Neural cell (in vitro differentiated cells): ENCODE results near the gene CRIP1. TPM values are rescaled to one million over a fixed set of nuclear protein-coding genes. Genes with fewer than 3 reads are reported as not detected.

ENCODE experiments used
- H2AFZ ChIP-seq: fragments of 200-600, 300-800 bp; sonication (generic), shearing (Covaris generic); 2 replicates; pipeline ENCODE4 v1.6.0; 2014; ENCODE audit warnings: low read depth, mild to moderate bottlenecking, antibody characterized with exemption, low read length, moderate library complexity
- H3F3A ChIP-seq: fragments of 200-600 bp; shearing (Covaris generic); 2 replicates; pipeline ENCODE4 v1.6.1; 2016; ENCODE audit warnings: mild to moderate bottlenecking, moderate library complexity, mixed read lengths, antibody characterized with exemption, low read length; ENCODE audit not compliant: insufficient read depth, poor library complexity, severe bottlenecking
- H3K27ac ChIP-seq: fragments of 200-600, 300-800 bp; sonication (generic), shearing (Covaris generic); 2 replicates; pipeline ENCODE4 v1.5.1; 2014; ENCODE audit warnings: mild to moderate bottlenecking, low read length, moderate library complexity
- H3K27me3 ChIP-seq: fragments of 300-800, 200-600 bp; sonication (generic), shearing (Covaris generic); 2 replicates; pipeline ENCODE4 v1.6.0; 2014; ENCODE audit warnings: mild to moderate bottlenecking, low read depth, low read length, moderate library complexity; ENCODE audit not compliant: insufficient read depth
- H3K36me3 ChIP-seq: fragments of 300-800, 200-600 bp; sonication (generic), shearing (Covaris generic); 2 replicates; pipeline ENCODE4 v1.5.1; 2014; ENCODE audit warnings: mild to moderate bottlenecking, antibody characterized with exemption, low read length, moderate library complexity; ENCODE audit not compliant: insufficient read depth
- H3K4me2 ChIP-seq: fragments of 300-800, 200-600 bp; sonication (generic), shearing (Covaris generic); 2 replicates; pipeline ENCODE4 v1.6.0; 2014; ENCODE audit warnings: mild to moderate bottlenecking, low read length
- H3K4me3 ChIP-seq: fragments of 300-800, 200-600 bp; sonication (generic), shearing (Covaris generic); 2 replicates; pipeline ENCODE4 v1.5.1; 2014; ENCODE audit warnings: mild to moderate bottlenecking, low read length, moderate library complexity
- H3K79me2 ChIP-seq: fragments of 200-600 bp; shearing (Covaris generic); replicated peaks from 2 replicates; pipeline ENCODE4 v1.6.0; 2014; ENCODE audit warnings: mild to moderate bottlenecking, low read length, moderate library complexity; ENCODE audit not compliant: insufficient read depth
- H3K9ac ChIP-seq: fragments of 300-800, 200-600 bp; sonication (generic), shearing (Covaris generic); 2 replicates; pipeline ENCODE4 v1.6.1; 2016; ENCODE audit warnings: mild to moderate bottlenecking, low read length, mixed read lengths
- H3K9me2 ChIP-seq: fragments of 200-600 bp; shearing (Covaris generic); 2 replicates; pipeline ENCODE4 v1.6.1; 2016; ENCODE audit warnings: mild to moderate bottlenecking, low read length, mixed read lengths; ENCODE audit not compliant: insufficient read depth
- H3K9me3 ChIP-seq: fragments of 200-600, 300-800 bp; sonication (generic), shearing (Covaris generic); 2 replicates; pipeline ENCODE4 v1.6.1; 2016; ENCODE audit warnings: mild to moderate bottlenecking, mixed run types, low read length, moderate library complexity, mixed read lengths
- H4K20me1 ChIP-seq: fragments of 200-600 bp; shearing (Covaris generic); 2 replicates; pipeline ENCODE4 v1.6.1; 2016; ENCODE audit warnings: mild to moderate bottlenecking, mixed run types; ENCODE audit not compliant: insufficient read depth
- EP300 ChIP-seq: fragments of 450-650 bp; conservative IDR thresholded peaks from 2 replicates; pipeline ENCODE4 v1.6.1; 2014; ENCODE audit warnings: antibody characterized with exemption, mild to moderate bottlenecking, moderate library complexity; ENCODE audit not compliant: poor library complexity, severe bottlenecking
- EZH2 ChIP-seq: fragments of 200-600, 300-800 bp; shearing (Covaris generic), sonication (generic); IDR thresholded peaks from 2 replicates; pipeline ENCODE4 v1.6.1; 2014; ENCODE audit warnings: antibody characterized with exemption, low read length, borderline replicate concordance, mild to moderate bottlenecking; ENCODE audit not compliant: insufficient read depth, poor library complexity, severe bottlenecking
- MXI1 ChIP-seq: fragments of 450-650 bp; conservative IDR thresholded peaks from 2 replicates; pipeline ENCODE4 v1.6.1; 2014; ENCODE audit warnings: antibody characterized with exemption, mild to moderate bottlenecking; ENCODE audit not compliant: poor library complexity, severe bottlenecking
- POLR2AphosphoS5 ChIP-seq: IDR thresholded peaks from 2 replicates; pipeline ENCODE4 v1.6.1; 2012
- RAD21 ChIP-seq: fragments of 450-650 bp; conservative IDR thresholded peaks from 2 replicates; pipeline ENCODE4 v1.6.1; 2014; ENCODE audit warnings: antibody characterized with exemption, mild to moderate bottlenecking, moderate library complexity
- SMC3 ChIP-seq: fragments of 450-650 bp; conservative IDR thresholded peaks from 2 replicates; pipeline ENCODE4 v1.6.1; 2014; ENCODE audit warnings: antibody characterized with exemption, mild to moderate bottlenecking, moderate library complexity; ENCODE audit not compliant: poor library complexity
- TAF1 ChIP-seq: IDR thresholded peaks from 2 replicates; pipeline ENCODE4 v1.6.1; 2012; ENCODE audit warnings: low read depth
- polyA plus RNA-seq: library from polyadenylated mRNA; depleted of rRNA; stranded (reverse); fragments of >200 nt; gene quantifications from 2 replicates; pipeline ENCODE4 v1.2.3, GENCODE V29; 2014
- TF ChIP-seq, protein P1 (sequence below): IDR thresholded peaks from 2 replicates; pipeline ENCODE4 v1.6.1; 2012; ENCODE audit warnings: borderline replicate concordance
- TF ChIP-seq, protein P2 (sequence below): fragments of 450-650 bp; IDR thresholded peaks from 2 replicates; pipeline ENCODE4 v1.5.1; 2014; ENCODE audit warnings: antibody characterized with exemption, mild to moderate bottlenecking, moderate library complexity; ENCODE audit not compliant: poor library complexity, severe bottlenecking

The CRIP1 gene
- polyA plus RNA-seq, 1 donor from 2014 or later: 0.58 TPM

DNA sequence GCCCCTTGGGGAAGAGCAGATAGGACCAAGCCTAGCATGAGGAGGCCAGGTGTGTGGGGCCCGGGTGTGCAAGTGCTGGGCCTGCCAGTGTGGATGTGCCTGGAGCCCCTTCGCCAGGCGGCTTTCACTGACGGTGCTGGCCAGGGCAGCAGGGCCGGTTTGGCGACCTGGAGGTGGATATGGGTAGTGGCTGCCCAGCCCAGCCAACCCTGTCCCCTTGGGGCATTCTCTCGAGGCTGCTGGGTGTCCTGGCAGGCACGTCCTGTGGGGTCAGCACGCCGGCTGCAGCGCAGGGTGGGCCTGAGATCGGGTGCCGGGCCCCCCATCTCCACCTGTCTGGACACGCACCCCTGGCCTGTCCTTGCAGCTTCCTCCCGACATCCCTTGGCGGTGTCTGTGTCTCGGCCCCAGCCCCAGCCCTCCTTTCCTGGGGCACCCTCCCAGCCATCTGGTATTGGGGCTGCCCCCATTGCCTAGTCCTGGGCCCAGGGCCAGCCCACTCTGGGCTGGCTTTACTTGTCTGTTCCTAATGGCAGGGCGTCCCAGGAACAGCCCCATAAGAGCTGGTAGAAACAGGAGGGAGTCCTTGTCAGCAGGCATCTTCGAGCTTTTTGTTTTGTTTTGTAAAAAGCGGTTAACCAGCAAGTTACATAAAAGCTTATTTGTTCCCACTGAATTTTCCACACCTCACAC is 19.3 kb upstream of the CRIP1 start:
- H3K9me2 ChIP-seq: no peaks in the 10 kb centered on the region
- no peak overlapping the region for H3K4me2 ChIP-seq
- peaks cover 5% of the 10 kb centered on the region for H3K36me3 ChIP-seq
- H2AFZ ChIP-seq: no peak overlapping the region
- no peaks in the 10 kb centered on the region for H3K79me2 ChIP-seq
- no peaks in the 10 kb centered on the region for H4K20me1 ChIP-seq
- no peaks in the 10 kb centered on the region for H3K9me3 ChIP-seq
- no peak for TF ChIP-seq SMC3
- no peak for TF ChIP-seq EZH2
- TF ChIP-seq EP300: no peak
- TF ChIP-seq MXI1: no peak
- TF ChIP-seq, protein P1, sequence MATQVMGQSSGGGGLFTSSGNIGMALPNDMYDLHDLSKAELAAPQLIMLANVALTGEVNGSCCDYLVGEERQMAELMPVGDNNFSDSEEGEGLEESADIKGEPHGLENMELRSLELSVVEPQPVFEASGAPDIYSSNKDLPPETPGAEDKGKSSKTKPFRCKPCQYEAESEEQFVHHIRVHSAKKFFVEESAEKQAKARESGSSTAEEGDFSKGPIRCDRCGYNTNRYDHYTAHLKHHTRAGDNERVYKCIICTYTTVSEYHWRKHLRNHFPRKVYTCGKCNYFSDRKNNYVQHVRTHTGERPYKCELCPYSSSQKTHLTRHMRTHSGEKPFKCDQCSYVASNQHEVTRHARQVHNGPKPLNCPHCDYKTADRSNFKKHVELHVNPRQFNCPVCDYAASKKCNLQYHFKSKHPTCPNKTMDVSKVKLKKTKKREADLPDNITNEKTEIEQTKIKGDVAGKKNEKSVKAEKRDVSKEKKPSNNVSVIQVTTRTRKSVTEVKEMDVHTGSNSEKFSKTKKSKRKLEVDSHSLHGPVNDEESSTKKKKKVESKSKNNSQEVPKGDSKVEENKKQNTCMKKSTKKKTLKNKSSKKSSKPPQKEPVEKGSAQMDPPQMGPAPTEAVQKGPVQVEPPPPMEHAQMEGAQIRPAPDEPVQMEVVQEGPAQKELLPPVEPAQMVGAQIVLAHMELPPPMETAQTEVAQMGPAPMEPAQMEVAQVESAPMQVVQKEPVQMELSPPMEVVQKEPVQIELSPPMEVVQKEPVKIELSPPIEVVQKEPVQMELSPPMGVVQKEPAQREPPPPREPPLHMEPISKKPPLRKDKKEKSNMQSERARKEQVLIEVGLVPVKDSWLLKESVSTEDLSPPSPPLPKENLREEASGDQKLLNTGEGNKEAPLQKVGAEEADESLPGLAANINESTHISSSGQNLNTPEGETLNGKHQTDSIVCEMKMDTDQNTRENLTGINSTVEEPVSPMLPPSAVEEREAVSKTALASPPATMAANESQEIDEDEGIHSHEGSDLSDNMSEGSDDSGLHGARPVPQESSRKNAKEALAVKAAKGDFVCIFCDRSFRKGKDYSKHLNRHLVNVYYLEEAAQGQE: no peak
- no peak for TF ChIP-seq POLR2AphosphoS5
- no peak for TF ChIP-seq RAD21
- TF ChIP-seq, protein P2, sequence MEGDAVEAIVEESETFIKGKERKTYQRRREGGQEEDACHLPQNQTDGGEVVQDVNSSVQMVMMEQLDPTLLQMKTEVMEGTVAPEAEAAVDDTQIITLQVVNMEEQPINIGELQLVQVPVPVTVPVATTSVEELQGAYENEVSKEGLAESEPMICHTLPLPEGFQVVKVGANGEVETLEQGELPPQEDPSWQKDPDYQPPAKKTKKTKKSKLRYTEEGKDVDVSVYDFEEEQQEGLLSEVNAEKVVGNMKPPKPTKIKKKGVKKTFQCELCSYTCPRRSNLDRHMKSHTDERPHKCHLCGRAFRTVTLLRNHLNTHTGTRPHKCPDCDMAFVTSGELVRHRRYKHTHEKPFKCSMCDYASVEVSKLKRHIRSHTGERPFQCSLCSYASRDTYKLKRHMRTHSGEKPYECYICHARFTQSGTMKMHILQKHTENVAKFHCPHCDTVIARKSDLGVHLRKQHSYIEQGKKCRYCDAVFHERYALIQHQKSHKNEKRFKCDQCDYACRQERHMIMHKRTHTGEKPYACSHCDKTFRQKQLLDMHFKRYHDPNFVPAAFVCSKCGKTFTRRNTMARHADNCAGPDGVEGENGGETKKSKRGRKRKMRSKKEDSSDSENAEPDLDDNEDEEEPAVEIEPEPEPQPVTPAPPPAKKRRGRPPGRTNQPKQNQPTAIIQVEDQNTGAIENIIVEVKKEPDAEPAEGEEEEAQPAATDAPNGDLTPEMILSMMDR: no peak
- no peak for TF ChIP-seq TAF1
- H3K4me3 ChIP-seq: no peak overlapping the region
- no peak overlapping the region for H3K27ac ChIP-seq
- no peaks in the 10 kb centered on the region for H3K27me3 ChIP-seq
- H3F3A ChIP-seq: no peaks in the 10 kb centered on the region
- H3K9ac ChIP-seq: no peak overlapping the region

DNA sequence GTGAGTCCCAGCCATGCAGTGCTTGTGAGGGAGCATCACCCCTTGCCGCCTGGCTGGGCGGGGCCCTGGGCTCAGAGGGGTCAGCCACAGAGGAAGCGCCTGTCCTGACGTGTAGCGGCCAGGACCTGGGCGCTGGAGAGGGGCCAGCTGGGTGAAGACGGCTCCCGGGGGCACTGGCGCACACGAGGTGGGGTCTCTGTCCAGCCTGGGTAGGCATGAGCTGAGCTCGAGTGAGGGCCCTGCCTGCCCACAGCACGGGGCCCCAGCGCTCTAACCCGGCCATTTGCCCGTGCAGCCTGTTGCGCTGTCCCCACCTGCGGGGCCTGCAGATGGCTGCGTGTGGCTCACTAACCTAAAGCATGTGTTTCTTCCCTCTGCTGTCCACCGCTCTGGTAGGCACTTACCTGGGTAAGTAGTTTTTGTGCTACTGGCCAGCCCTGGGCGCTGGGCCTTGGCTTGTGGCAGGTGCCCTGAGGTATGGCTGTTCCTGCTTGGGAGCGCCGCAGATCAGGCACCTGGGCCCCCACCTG is 18.7 kb upstream of the CRIP1 start:
- H3F3A ChIP-seq: no peaks in the 10 kb centered on the region
- no peaks in the 10 kb centered on the region for H3K27me3 ChIP-seq
- H3K79me2 ChIP-seq: no peaks in the 10 kb centered on the region
- no peak overlapping the region for H3K4me3 ChIP-seq
- H3K4me2 ChIP-seq: no peak overlapping the region
- no peak overlapping the region for H3K9ac ChIP-seq
- no peak for TF ChIP-seq EP300
- TF ChIP-seq, protein P2: no peak
- no peak for TF ChIP-seq TAF1
- TF ChIP-seq, protein P1: no peak
- TF ChIP-seq MXI1: no peak
- TF ChIP-seq RAD21: no peak
- no peak for TF ChIP-seq POLR2AphosphoS5
- no peak for TF ChIP-seq SMC3
- TF ChIP-seq EZH2: no peak
- peaks cover 5% of the 10 kb centered on the region for H3K36me3 ChIP-seq
- H3K27ac ChIP-seq: no peak overlapping the region
- no peak overlapping the region for H2AFZ ChIP-seq
- no peaks in the 10 kb centered on the region for H3K9me3 ChIP-seq
- H3K9me2 ChIP-seq: no peaks in the 10 kb centered on the region
- H4K20me1 ChIP-seq: no peaks in the 10 kb centered on the region
